Measurements from ENCODE around the gene AUTS2.
"Not testable (repeated sequence)": the region's sequence is repeated elsewhere in the genome, so short reads cannot be mapped to it uniquely, and the experiment has no call there.

The AUTS2 gene

DNA sequence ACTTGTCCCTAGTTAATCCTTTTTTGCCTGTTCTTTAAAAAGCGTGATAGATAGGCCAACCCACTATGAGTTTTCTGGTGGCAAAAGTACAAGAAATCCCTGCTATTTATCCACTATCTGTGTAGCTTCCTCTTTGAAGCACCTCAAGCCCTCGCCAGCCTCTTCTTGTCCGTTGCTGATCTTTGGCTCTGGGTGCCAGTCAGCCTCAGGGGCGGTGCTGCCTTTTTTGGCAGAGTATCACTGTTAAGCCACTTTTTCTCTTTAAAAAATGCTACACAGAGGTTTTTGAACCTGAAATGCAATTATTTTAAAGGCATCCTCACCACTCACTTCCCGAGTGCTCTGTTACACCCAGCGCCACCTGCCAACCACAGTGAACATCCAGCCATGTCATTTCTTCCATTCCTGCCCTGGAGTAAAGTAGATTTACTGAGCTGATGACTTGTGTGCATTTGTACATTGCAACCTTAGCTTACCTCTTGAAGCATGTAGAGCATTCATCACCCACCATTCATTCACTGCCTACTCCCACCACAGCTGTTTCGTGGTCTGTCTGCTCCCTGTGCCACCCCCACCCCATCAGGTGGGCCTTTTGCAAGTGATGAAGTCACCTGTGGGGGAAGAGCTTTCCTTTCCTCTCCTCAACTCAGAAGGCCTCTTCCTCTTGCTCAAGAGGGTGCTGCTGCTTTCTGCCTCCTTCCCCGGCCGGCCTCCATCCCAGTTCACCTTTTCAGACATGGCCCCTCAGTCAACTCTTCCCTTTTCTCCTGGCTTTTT is 1119.5 kb downstream of the AUTS2 start:
- DNase-seq (ENCODE audit: low read depth): no peak

DNA sequence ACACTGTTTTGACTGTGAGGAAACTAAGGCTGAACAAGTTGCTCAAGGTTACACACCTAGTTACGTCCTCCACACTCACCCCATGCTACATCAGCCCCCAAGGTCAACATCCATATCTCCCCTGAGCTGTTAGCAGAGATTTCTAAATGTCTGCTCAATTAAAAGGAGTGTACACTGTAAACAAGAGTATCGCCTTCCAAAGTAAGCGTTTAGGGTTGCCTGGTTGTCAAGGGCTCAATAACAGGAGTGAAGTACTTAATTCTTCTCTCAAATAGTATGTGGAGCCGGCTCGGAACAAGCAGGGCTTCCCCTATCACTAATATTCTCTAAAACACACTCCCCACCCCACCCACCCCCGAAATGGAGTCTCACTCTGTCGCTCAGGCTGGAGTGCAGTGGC is 1120.8 kb downstream of the AUTS2 start:
- DNase-seq (ENCODE audit: low read depth): no peak

DNA sequence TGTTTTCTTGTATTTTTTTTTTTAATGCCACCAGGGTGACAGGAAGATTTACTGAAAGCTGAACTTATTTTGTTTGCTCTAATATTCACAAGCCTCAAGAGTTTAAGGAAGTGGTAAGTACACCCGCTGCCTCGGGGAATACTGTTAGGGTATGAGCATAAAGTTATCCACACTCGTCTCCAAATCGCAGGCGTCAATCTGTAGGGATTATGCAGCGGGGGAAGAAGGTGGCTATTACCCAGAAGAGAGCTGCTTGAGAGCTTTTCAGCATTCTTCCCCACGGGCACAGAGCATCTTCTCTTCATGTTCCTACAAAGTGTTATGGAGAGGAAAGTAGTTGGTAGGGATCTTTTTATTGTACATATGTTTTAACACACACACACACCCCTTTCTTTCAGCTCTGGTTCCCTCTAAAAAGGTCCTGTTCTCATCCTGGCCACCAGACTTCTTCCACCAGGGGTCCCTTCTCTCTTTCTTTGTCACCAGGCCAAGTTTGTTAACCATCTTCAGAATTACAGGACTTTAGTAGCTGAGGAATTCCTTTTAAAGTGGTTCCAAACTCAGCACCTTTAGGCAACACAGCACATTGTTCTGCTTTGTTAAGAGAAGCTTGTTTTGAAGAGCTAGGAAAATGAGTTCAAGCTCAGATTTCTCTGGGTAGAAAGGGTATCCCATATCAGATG is 1122.1 kb downstream of the AUTS2 start:
- no peak for DNase-seq (ENCODE audit: low read depth)

DNA sequence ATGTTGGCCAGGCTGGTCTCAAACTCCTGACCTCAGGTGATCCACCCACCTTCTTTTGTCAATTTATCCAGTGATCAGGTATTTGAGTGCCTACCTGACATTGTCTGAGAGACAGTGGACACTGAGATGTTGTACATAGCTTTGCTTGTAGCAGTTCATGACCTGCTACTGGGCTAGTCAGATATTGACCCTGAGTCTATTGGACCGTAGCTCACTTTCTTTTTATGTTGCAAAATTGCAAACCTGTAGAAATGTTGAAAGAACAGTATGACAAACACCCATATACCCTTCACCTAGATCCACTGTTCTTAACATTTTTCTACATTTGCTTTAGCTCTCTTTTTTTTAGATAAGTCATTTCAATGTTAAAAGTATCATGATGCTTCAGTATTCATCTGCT is 1123.2 kb downstream of the AUTS2 start:
- DNase-seq (ENCODE audit: low read depth): no peak

DNA sequence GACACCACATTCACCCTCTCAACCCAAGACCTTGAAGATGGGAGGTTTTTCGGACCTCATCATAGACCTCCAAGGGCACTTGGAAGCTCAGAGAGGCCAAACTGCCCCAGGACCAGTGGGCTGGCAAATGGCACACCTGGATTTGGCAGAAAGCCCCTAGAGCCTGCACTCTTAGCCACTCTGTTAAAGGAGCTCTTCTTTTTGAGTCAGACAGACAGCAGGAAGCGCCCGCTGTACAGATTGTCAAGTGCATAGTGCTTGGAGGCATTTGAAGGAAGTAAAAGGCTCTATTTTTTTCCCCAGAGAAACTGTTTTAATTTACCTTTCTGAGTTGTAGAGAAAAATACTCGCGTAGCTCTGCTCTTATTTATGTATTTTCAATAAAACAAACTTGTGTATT is 1125.1 kb downstream of the AUTS2 start:
- DNase-seq (ENCODE audit: low read depth): no peak

DNA sequence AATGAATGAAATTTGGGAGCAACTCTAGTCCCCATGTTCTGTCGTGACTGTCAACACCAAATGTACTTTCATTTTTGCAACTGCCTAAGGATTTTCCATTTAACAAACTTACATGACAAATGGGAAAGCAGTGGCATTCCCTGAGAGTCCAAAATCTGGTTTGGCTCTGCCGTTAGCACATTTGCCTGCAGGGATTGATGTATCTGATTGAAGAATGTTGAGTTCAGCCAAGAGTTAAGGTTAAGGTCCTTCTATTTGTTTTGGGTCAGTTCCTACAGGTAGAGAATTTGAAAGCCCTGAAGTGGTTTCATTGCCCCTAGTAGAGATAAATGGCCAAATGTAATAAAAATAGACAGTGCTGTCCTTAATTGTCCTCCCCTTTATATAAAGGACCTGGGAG is 1127.2 kb downstream of the AUTS2 start:
- DNase-seq (ENCODE audit: low read depth): no peak

DNA sequence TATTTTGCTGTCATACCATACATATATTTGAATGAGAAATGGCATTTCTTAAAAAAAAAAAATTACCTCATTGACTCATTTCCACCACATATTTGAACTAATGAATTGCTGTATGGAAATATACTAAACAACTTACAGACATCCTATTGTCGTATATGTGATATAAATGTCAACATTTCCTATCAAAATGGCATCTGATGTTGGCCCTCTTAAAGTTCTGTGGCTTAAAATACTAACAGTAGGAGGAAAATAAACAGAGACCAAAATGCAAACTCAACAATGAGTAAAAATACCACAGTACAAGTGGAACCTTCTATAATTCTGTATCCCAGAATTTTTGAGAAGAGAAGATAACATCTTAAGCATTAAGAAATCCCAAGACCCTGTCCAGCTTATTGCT is 1128.0 kb downstream of the AUTS2 start:
- no peak for DNase-seq (ENCODE audit: low read depth)

DNA sequence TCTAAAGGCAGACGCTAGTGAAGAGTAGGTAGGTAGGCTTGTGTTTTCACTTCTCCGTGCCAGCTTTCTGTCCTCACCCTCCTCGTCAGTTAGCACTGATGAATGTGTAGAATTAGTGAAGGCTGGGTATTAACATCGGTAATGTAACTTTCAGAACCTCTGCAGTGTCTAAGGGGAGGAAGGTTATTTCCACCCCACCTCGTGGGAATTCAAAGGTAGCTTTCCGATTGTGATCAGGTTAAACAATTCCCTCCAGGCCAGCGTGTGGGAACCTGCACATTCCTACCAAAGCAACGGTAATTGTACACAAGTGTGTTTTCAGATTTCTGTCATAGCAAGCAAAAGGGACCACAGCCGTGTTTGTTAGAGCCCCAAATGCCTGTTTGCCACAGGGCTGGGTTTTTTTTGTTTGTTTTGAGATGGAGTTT is 1128.7 kb downstream of the AUTS2 start:
- no peak for DNase-seq (ENCODE audit: low read depth)

DNA sequence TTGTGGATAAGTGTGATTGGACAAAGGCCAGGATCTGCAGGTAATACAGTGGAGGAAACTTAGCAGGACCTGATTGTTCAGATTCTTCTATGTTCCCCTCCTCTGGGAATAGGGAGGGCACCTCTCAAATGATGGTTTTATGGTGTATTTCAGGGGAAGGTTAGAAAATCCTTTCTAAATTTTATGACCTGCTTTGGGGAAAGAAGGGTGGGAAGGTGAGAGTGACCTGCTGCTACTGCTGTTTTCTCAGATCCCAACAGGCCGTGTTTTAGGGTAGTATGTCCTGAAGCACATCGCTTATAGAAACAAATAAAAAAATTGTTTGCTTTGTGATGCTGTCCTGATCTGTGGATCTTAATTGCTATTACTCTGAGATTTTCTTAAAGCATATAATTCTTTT is 1129.6 kb downstream of the AUTS2 start:
- DNase-seq (ENCODE audit: low read depth): no peak

DNA sequence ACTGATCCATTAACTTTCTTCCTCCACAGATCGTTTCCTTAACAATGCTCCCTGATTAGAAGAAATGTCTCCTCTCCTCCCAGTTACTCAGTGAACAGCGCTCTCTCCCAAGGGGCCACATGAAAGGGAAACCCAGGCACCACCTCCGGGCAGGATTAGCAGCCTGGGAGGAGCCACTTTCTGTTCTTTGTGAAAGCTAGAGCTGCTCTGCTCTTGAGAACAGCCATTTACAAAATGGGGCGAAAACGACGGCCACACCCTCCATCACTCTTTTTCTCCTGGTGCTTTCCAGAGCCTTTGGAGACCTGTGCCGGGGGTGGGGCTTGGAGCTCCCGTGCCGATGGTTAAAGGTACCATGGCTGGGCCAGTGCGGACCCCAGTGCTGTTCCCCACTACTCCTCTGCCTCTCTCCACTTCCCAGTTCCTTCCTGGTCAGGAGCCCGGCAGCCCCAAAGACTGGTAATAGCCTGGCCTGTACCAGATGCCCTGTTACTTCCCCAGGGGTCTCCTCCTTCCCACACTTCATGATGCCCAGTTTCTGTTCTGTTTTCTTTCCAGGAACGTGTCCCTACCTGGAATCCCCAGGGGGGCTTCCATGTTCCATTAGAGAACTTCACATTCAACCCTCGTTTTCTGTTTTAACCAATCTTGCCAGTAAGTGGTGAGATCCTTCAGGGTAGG is 1130.7 kb downstream of the AUTS2 start:
- no peak for DNase-seq (ENCODE audit: low read depth)

DNA sequence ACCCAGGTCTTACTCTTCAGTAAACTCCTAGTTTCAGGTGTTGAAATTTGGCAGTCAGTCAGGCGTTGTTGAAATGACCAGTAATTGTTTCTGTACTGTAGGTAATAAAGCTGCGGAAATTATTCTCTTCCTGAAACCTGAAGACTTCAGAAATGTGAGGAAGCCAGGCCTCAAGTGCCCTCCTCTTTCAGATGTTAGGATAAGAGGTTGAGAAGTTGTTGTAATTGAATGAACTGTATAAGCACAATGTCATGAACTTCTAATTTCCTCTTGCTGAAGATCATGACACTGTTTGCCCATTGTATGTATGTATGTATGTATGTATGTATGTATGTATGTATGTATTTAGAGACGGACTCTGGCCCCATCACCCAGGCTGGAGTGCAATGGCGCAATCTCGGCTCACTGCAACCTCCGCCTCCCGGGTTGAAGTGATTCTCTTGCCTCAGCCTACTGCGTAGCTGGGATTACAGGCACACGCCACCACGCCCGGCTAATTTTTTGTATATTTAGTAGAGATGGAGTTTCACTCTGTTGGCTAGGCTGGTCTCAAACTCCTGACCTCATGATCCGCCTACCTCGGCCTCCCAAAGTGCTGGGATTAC is 1131.4 kb downstream of the AUTS2 start:
- DNase-seq (ENCODE audit: low read depth): not testable (repeated sequence)

DNA sequence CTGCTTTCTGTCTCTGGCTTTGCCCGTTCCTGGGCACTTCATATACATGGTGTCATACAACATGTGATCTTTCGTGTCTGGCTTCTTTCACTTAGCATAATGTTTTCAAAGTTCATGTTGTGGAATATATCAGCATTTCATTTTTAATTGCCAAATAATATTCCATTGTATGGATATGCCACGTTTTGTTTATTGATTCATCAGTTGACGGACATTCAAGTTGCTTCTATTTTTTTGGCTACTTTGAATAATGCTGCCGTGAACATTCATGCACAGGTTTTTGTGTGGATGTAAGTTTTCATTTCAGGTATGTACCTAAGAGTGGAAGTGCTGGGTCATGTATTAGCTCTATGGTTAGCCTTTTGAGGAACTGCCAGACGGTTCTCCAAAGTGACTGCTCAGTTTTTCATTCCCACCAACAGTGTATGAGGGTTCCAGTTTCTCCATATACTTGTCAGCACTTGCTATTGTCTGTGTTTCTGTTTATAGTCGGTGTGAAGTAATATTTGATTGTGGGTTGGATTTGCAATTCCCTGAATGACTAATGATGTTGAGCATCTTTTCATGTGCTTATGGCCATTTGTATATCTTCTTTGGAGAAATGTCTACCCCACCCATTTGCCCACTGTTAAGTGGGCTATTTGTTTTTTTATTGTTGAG is 1132.3 kb downstream of the AUTS2 start:
- no peak for DNase-seq (ENCODE audit: low read depth)

DNA sequence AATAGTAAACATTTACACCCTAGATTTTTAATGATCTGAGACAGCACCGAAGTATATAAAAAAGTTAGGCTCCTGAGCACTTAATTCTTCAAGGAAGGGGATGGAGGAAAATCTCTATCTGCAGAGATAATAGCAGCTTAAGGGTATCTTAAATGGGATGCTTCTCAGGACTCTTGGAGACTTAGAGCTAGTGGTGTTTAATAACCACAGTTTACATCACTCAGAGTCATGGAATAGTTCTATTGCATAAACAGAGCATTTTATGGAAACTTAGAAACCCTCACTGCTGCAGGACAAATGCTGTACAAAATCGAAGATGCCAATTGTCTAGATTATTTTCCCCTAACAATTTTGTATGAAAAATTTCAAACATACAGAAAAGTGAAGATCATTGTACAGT is 1134.8 kb downstream of the AUTS2 start:
- no peak for DNase-seq (ENCODE audit: low read depth)

DNA sequence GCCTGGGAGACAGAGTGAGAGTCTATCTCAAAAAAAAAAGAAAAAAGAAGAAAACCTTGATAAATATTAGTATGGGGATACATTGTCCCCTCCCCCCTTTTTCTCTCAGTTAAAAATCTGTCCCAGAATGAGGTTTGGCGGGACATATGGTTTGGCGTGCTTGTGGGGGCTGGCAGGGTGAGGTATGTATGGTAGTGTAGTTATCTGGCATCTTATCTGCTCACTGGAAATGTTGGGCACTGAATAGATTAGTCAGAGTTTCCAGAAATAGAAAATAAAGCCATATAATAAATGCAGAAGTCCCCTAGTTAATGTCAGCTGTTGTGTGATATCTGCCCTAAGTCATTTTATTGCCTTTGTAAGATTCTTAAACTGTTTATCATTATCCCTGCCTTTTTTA is 1136.1 kb downstream of the AUTS2 start:
- no peak for DNase-seq (ENCODE audit: low read depth)

DNA sequence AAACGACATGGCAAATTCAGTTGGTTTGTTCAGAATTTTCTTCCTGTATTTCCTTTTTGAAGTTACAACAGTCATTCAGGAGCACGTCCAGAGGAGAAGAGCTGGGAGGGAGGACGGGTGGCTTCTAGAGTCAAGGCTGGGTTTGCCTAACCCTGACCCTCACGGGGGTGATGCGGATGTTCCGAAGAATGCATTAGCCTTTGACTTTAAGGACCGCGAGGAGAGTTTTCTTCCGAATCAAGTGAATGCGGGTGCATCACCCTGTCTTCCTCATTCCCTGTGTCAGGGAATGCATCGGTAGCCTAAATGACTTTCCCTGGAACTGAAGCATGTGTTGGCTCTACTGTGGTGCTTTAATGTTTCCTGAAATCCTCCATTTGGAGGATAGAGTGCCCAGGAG is 1137.0 kb downstream of the AUTS2 start:
- DNase-seq (ENCODE audit: low read depth): no peak

DNA sequence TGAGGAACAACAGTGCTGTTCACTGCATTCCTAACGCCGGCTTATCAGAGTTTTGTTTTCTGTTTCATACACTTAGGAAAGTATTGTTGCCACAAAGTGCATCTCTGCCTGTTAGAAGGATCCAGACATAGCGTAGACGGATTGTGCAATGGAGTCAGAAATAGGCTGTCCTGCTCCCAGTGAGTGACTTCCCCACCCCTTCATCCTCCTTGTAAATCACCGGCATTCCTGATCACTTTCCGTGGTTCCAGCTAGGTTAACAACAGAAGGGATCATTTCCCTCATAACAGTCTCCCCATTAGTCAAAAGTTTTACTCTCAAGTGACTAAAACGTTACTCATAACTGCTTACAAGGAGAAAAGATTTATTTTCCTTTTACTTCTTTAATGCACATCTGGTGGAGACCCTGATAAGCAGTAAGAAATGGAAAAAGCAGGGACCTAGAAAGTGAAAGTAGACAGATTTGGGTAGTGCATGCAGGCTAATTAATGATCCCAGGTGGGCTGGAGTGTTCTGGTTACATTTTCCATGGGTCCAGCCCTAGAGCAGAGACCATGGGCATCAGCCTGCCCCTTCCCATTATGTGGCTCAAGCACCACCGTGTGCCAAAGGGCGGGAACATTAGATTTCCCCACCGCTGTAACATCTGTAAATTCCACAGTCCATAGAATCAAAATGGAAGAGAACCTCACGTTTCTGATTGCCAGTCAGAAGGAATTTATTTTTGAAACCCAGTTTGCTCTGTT is 1138.6 kb downstream of the AUTS2 start:
- no peak for DNase-seq (ENCODE audit: low read depth)

DNA sequence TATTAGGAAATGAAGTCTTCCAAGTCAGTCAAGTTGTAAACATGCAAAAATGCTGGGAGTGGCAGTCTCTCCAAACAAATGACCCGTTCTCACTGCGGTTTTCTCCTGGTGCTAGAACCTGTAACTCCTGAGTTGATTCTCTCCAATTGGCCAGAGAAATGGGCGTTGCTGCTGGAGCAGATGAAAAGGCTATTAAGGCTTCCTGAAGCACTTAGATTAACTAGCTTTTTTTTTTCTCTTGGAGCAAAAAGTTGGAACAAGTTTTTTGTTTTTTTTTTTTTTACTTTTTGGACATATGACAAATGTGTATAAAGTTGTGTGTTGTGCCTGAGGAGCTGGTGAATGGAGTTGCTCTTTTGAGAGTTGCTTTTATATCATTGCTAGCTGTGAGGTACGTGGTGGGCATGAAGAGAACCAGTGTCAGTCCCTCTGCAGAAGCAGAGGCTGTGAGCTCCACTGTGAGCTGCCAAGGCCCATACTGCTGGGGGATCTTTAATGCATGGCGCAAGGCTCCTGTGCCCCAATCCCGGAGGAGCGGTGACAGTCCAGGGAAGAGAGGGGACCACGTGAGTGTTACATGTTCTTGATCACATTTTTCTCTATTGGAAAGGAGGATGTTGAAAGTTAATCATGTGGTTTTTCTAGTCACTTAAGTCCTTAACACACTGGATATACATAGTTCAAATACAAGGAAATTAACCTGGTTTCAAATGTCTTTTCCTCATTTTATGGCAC is 1140.0 kb downstream of the AUTS2 start:
- no peak for DNase-seq (ENCODE audit: low read depth)

DNA sequence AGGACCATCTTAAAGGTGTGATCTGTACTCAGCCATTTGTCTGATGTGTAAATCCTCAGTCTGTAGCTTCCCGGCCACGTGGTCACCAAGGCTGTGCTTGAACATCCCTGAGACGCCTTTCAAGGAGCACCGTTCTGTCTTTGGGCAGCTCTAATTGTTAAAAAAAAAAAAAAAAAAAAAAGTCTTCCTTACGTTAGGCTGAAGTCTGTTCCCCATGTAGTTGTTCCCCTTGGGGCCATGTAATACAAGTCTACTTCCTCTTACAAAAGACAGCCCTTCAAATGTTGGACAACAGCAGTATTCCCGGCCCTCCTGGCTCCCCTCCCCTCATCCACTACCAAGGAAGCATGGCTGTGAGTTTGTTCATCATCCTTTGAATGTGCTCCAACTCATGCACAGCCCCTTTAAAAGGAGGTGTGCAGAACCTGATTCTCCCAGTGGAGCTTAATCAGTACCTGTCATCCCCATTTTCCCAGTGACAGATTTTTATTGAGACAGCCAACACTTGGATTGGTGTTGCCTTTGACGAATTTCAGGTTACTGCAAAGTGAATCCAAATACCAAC is 1141.5 kb downstream of the AUTS2 start:
- DNase-seq (ENCODE audit: low read depth): no peak

DNA sequence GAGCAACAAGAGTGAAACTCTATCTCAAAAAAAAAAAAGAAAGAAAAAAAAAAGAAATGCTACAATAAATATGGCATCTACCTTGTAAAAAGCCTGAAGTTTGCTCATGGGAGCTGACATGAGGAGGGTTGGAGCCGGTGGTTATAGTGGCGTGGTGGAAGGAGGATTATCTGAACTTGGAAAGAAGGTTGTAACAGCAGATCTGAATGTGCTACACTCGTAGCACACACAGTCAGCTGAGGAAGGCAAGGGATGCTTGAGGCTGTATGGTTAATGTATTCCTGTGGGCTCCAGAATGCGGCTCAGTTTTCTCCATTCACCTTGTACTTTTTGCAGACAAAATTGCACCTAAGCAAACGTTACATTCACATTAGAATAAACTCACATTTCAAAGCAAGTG is 1143.4 kb downstream of the AUTS2 start:
- no peak for DNase-seq (ENCODE audit: low read depth)

DNA sequence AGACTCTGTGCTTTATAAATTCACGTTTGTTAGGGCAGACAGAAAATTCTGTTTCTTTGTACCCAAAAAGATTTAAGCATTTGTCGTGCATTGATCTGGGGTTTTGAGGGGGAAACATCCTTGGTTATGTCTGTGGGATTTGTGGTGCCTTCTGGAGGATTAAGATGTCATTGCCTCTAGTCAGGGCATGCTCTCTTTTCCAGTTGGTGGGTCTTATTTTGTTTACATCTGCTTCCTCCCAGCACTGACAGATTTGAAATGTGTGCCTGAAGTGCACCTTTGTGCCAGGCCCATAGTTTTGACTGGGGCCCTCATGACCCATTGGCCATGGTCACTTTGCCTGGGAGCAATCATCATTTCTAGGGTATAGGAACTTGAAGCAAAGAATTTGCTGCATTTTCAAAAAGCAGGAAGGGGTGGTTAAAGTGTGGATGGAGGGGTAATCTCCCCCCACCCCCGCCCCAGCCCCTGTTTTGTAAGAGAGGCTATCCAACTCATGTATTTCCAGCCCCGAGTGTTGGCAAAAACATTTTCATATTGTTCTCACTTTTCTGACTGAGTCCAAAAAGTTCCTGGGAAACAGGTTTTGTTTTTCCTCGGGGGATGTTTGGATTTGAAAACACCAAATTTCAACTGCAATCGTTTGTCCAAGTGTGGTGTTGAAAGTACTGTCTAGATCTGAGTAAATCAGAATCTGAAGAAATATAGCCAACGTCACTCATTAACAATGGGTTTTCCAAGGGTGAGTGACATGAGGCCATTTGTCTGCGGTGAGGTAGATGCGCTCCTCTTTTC is 1145.5 kb downstream of the AUTS2 start:
- no peak for DNase-seq (ENCODE audit: low read depth)
